ENCODE measurements around the gene TMEM109. TPM values are rescaled to one million over a fixed set of nuclear protein-coding genes. Genes with fewer than 3 reads are reported as not detected.

The TMEM109 gene
- total and polyA plus RNA-seq, 2 of the 13 experiments (the other 11 are each of a cell fraction or from before 2014, with no cell fraction given) = 7.7 to 18.0 TPM

- TF ChIP-seq HNF4G (IDR thresholded peaks at IDR 0.05; ENCODE audit: borderline replicate concordance, low read depth, low read length) (peak; percentile 52; the same call in 1 of the 2 replicates), HNF4G (CRISPR knock-in tag; IDR thresholded peaks at IDR 0.05; ENCODE audit: borderline replicate concordance, low read depth) (no peak), RFXAP (CRISPR knock-in tag; IDR thresholded peaks at IDR 0.05; ENCODE audit: borderline replicate concordance) (peak; percentile 90; the same call in 1 of the 2 replicates), ZNF564 (CRISPR knock-in tag; IDR thresholded peaks at IDR 0.05) (no peak), ZNF761 (CRISPR knock-in tag; conservative IDR thresholded peaks at IDR 0.05) (peak; percentile 49; the same call in 1 of the 2 replicates), ZNF569 (CRISPR knock-in tag; IDR thresholded peaks at IDR 0.05; ENCODE audit: borderline replicate concordance) (no peak), ZNF468 (CRISPR knock-in tag; IDR thresholded peaks at IDR 0.05) (no peak), ZNF3 (CRISPR knock-in tag; IDR thresholded peaks at IDR 0.05) (0 out of 2 replicates have a peak, but pooled peaks have one; percentile 47), KDM5A (IDR thresholded peaks at IDR 0.05; ENCODE audit: borderline replicate concordance, low read length) (no peak), ZNF660 (CRISPR knock-in tag; IDR thresholded peaks at IDR 0.05; ENCODE audit: borderline replicate concordance, low read depth) (no peak), BCLAF1 (IDR thresholded peaks at IDR 0.05) (no peak), ZNF263 (CRISPR knock-in tag; IDR thresholded peaks at IDR 0.05) (peak; percentile 61; the same call in 1 of the 2 replicates), HHEX (CRISPR knock-in tag; IDR thresholded peaks at IDR 0.05) (peak; percentile 99), KLF12 (CRISPR knock-in tag; IDR thresholded peaks at IDR 0.05; ENCODE audit: borderline replicate concordance) (no peak), ZMAT3 (CRISPR knock-in tag; conservative IDR thresholded peaks at IDR 0.05) (peak; percentile 94; the same call in 1 of the 2 replicates), ZNF280D (CRISPR knock-in tag; IDR thresholded peaks at IDR 0.05) (peak; percentile 90; the same call in 1 of the 2 replicates), PITX1 (CRISPR knock-in tag; IDR thresholded peaks at IDR 0.05) (peak; percentile 100), KMT2B (CRISPR knock-in tag; IDR thresholded peaks at IDR 0.05) (peak; percentile 74), RBM39 (IDR thresholded peaks at IDR 0.05; ENCODE audit: low read depth, low read length, poor library complexity, severe bottlenecking) (no peak), BCL6 (CRISPR knock-in tag; IDR thresholded peaks at IDR 0.05) (peak; percentile 96), HBP1 (CRISPR knock-in tag; IDR thresholded peaks at IDR 0.05; ENCODE audit: low read depth) (peak; percentile 96), HOXD1 (CRISPR knock-in tag; IDR thresholded peaks at IDR 0.05) (peak; percentile 97), HMG20A (CRISPR knock-in tag; IDR thresholded peaks at IDR 0.05; ENCODE audit: borderline replicate concordance) (peak; percentile 100), ZNF572 (CRISPR knock-in tag; IDR thresholded peaks at IDR 0.05) (peak; percentile 54; the same call in 1 of the 2 replicates), ADNP (CRISPR knock-in tag; IDR thresholded peaks at IDR 0.05) (no peak)
Observed at GRCh38 chr11:60880643-60881282, 33.2 kb upstream of the TMEM109 start (continued).
